Left lung (tissue), 10 donors: ENCODE data around the gene RASA2. TPM values are rescaled to one million over a fixed set of nuclear protein-coding genes. Genes with fewer than 3 reads are reported as not detected.

Source experiments
- ATAC-seq: fragments of 200-7000 bp; cut with Tn5 transposase; one replicate; pipeline ENCODE4 v1.9.1; 2020; ENCODE audit warnings: moderate library complexity
- DNase-seq, 4 donors: peaks; one replicate each; pipeline ENCODE4 v3.0.0-alpha.2; 2013 to 2020
- H3K27ac ChIP-seq, 2 donors: fragments of 200-600 bp; sonication (generic) in 1 of 2; one replicate each; pipeline versions ENCODE4 v1.5.0 to v1.8.0; 2020 to 2021
- H3K27me3 ChIP-seq, 2 donors: fragments of 200-600 bp; sonication (generic) in 1 of 2; one replicate each; pipeline versions ENCODE4 v1.5.0 to v1.8.0; 2020 to 2021
- H3K36me3 ChIP-seq, 2 donors: fragments of 200-600 bp; sonication (generic) in 1 of 2; one replicate each; pipeline versions ENCODE4 v1.5.0 to v1.8.0; 2020 to 2021
- H3K4me1 ChIP-seq, 2 donors: fragments of 200-600 bp; one replicate each; pipeline ENCODE4 v1.8.0; 2021
- H3K4me3 ChIP-seq, 2 donors: fragments of 200-600 bp; sonication (generic) in 1 of 2; one replicate each; pipeline versions ENCODE4 v1.5.0 to v1.8.0; 2020 to 2021; ENCODE audit warnings: mild to moderate bottlenecking in 1 of 2
- H3K9me3 ChIP-seq, 2 donors: fragments of 200-600 bp; sonication (generic) in 1 of 2; one replicate each; pipeline versions ENCODE4 v1.5.0 to v1.8.0; 2020 to 2021
- CTCF ChIP-seq, 2 donors: fragments of 200-600 bp; sonication (generic) in 1 of 2; IDR thresholded peaks; one replicate each; pipeline versions ENCODE4 v1.5.0 to v1.8.0; 2021; ENCODE audit warnings: antibody characterized with exemption in 2 of 2
- intact Hi-C, 2 donors: fragments of 100-400 bp; cut with DNase I; formaldehyde crosslinking; loops; one replicate each; pipeline versions ENCODE4 v1.11.2 to v1.14.2; 2022
- polyA plus RNA-seq, 6 donors: library from polyadenylated mRNA; unstranded; fragments of 120-200 nt; gene quantifications; one replicate each; pipeline ENCODE4 v1.2.1, GENCODE V29; 2013; ENCODE audit not compliant: insufficient read length in 6 of 6
- total RNA-seq, 2 donors: library from RNA; stranded (reverse); fragmentation: NEBNext Ultra II Directional; extraction: Animal tissue kit (Norgen Biotek cat#: 25700); gene quantifications; one replicate each; pipeline ENCODE4 v1.2.1, GENCODE V29; 2021
- donor health status: DM: no; HTN: yes; CAD: no.
- donor health status: DM: no; HTN: no; CAD: no.

Gene RASA2
- total and polyA plus RNA-seq, 8 donors, result 17.2 to 29.3 (median 25.2) TPM

GRCh38 chr3:141511361-141511760 is 24.5 kb downstream of the RASA2 start:
- intact Hi-C loops, result no loop called here
- H3K4me1 ChIP-seq, result peaks cover 0 to 21% of the 10 kb centered on the region in 2 donors
- H3K27me3 ChIP-seq, result no peaks in the 10 kb centered on the region
- H3K36me3 ChIP-seq, result peaks cover 0 to 25% of the 10 kb centered on the region in 2 donors
- H3K9me3 ChIP-seq, result no peaks in the 10 kb centered on the region
- no peak overlapping the region for H3K27ac ChIP-seq
- H3K4me3 ChIP-seq, result no peak overlapping the region
- no peak for DNase-seq
- no peak for ATAC-seq
- no peak for TF ChIP-seq CTCF (IDR thresholded peaks at IDR 0.05)

DNA sequence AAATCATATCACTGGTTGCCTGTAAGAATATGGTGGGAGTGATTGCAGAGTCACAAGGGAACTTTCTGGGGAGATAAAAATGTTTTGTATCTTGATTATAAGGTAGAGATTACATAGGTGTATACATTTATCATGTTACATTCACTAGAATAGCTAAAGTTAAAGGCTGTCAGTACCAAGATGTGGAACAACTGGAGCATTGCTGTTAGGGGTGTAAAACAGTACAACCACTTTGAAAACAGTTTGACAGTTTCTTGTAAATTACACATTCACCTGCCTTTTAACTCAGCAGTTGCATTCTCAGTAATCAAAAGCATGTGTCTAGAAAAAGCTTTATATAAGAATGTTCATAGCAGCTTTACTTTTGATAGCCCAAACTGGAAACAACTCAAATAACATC is 27.6 kb downstream of the RASA2 start:
- ATAC-seq, result no peak
- no peak for DNase-seq
- intact Hi-C loops, result no loop called here
- H3K36me3 ChIP-seq, result peaks cover 0 to 53% of the 10 kb centered on the region in 2 donors
- TF ChIP-seq CTCF (IDR thresholded peaks at IDR 0.05), result no peak
- no peak overlapping the region for H3K4me3 ChIP-seq
- H3K27me3 ChIP-seq, result no peaks in the 10 kb centered on the region
- H3K27ac ChIP-seq, result no peak overlapping the region
- H3K9me3 ChIP-seq, result no peaks in the 10 kb centered on the region
- H3K4me1 ChIP-seq, result peaks cover 0 to 15% of the 10 kb centered on the region in 2 donors

GRCh38 chr3:141519587-141519986 is 32.8 kb downstream of the RASA2 start:
- H3K36me3 ChIP-seq, result peaks cover 0 to 68% of the 10 kb centered on the region in 2 donors
- no peak overlapping the region for H3K4me3 ChIP-seq
- no peak for TF ChIP-seq CTCF (IDR thresholded peaks at IDR 0.05)
- peaks cover 0 to 3% of the 10 kb centered on the region in 2 donors for H3K4me1 ChIP-seq
- intact Hi-C loops, result no loop called here
- H3K27me3 ChIP-seq, result no peaks in the 10 kb centered on the region
- no peaks in the 10 kb centered on the region for H3K9me3 ChIP-seq
- DNase-seq (no peak), ATAC-seq (no peak)
- no peak overlapping the region for H3K27ac ChIP-seq

DNA sequence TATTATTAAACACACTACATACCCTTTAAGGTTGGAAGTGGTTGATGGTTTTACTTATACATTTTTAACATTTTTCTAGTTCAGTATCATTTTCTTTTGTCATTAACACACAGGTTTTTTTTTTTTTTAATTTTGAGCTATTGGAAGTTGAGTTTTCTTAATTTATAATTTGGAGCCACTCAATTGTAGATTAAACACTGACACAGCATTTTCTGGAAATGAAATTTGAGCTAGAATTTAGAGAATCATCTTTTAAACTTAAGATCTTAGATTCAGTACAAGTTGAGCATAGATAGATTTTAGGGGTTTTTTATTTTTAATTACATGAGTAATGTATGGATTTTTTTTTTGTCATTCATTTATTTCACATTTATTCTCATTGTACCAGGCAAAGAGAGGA is 35.0 kb downstream of the RASA2 start:
- intact Hi-C loops, result no loop called here
- DNase-seq (no peak), ATAC-seq (no peak)
- Histone ChIP-seq H3K9me3 (no peaks in the 10 kb centered on the region), H3K4me3 (no peak overlapping the region), H3K27ac (no peak overlapping the region), H3K27me3 (no peaks in the 10 kb centered on the region), H3K4me1 (peaks cover 0 to 25% of the 10 kb centered on the region in 2 donors), H3K36me3 (peaks cover 0 to 52% of the 10 kb centered on the region in 2 donors)
- no peak for TF ChIP-seq CTCF (IDR thresholded peaks at IDR 0.05)

DNA sequence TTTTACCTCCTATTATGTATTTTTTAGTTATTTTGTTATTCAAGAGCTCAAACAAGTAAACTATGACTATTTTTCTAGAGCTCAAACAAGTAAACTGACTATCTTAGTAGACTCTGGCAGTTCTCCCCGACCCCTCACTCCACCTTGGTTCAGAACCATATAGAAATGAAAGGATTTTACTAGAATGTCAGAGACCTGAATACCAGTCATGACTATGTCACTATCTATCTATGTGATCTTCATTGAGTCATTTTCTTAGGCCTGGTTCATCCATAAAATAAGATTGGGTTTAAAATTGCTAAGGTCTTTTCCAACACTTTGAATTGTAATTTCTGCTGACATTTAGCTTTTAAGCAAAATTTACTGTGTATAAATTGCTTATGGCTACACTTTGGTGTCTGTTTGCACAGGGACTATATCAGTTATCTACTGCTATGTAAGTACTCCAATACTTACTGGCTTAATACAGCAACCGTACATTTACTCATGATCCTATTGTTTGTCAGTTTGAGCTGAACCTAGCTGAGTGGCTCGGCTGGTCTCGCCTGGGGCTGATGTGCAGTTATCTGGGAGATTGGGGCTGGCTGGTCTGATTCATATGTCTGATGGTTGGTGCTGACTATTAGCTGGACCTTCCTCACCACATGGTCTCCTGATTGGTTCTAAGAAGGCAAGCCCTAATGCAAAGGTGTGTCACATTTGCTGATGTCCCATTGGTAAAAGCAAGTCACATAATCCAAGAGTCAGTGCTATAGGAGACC is 37.0 kb downstream of the RASA2 start:
- peaks cover 0 to 32% of the 10 kb centered on the region in 2 donors for H3K36me3 ChIP-seq
- no peak overlapping the region for H3K4me3 ChIP-seq
- no peaks in the 10 kb centered on the region for H3K27me3 ChIP-seq
- H3K27ac ChIP-seq, result no peak overlapping the region
- ATAC-seq (no peak), DNase-seq (no peak)
- H3K4me1 ChIP-seq, result peaks cover 0 to 38% of the 10 kb centered on the region in 2 donors
- TF ChIP-seq CTCF (IDR thresholded peaks at IDR 0.05), result no peak
- H3K9me3 ChIP-seq, result no peaks in the 10 kb centered on the region
- intact Hi-C loops, result no loop called here
